ENCODE measurements around the gene FAM216A. TPM values are rescaled to one million over a fixed set of nuclear protein-coding genes. Genes with fewer than 3 reads are reported as not detected.
"Not testable (repeated sequence)": the region's sequence is repeated elsewhere in the genome, so short reads cannot be mapped to it uniquely, and the experiment has no call there.

FAM216A gene, protein sequence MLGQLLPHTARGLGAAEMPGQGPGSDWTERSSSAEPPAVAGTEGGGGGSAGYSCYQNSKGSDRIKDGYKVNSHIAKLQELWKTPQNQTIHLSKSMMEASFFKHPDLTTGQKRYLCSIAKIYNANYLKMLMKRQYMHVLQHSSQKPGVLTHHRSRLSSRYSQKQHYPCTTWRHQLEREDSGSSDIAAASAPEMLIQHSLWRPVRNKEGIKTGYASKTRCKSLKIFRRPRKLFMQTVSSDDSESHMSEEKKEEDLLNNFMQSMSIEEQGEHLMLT
- total RNA-seq, result 4.1 TPM

DNA sequence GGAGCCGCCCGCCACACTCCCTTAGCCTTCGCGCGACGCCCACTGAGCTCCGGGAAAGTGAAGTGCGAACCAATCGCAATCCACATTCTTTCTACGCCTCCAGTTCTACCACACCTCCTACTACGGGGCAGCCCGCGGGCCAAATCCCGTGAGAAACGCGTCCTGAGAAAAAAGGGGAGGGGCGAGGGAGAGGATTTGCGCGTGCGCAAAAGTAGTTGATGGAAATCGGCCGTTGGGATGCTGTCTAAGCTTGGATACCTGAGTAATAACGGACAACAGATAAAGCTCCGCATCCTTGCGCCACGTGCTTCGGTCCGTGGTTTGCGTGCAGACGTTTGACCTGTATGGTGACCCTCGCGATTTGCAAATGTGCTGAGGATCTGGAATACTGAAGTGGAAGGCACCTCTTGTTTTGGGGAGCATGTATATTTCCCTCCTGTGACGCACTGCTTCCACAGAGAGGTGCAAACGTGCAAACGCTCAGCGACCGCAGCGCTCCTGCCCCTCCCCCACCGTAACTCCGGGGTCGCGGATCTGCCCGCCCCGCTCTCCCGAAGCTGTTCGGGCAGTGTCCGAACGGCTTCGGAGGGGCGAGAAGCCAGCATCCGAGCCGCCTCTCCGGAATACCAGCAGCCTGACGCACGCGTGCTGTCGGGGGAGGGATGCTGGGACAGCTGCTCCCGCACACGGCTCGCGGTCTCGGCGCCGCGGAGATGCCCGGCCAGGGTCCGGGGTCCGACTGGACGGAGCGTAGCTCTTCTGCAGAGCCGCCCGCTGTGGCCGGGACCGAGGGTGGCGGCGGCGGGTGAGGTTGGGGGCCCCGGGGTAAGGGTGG is at the start of gene FAM216A, which contains the start of gene GPN3:
Gene FAM216A (plus strand): TSS at position 632 of the 835 bp plus-strand sequence. CDS start 31 bp downstream, at position 663.
Gene GPN3 (minus strand): TSS at position 44 of the 835 bp plus-strand sequence. CDS start 54 bp downstream, outside the sequence.
- DNase-seq (ENCODE audit: low spot score), result peak; percentile 98

DNA sequence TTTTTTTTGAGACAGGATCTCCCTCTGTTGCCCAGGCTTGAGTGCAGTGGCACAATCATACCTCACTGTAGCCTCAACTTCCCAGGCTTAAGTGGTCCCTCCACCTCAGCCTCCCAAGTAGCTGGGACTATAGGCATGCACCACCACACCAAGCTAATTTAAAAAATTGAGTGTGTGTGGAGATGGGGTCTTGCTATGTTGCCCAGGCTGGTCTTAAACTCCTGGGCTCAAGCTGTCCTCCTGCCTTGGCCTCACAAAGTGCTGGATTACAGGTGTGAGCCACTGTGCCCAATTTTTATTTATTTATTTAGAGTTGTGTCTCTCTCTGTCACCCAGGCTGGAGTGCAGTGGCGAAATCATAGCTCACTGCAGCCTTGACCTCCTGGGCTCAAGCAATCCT is 48.0 kb upstream of the FAM216A start:
- DNase-seq (ENCODE audit: low spot score), result not testable (repeated sequence)

- DNase-seq (ENCODE audit: low spot score), result no peak
These were observed 47.4 kb upstream of the FAM216A start for GRCh38 chr12:110421159-110421661.

DNA sequence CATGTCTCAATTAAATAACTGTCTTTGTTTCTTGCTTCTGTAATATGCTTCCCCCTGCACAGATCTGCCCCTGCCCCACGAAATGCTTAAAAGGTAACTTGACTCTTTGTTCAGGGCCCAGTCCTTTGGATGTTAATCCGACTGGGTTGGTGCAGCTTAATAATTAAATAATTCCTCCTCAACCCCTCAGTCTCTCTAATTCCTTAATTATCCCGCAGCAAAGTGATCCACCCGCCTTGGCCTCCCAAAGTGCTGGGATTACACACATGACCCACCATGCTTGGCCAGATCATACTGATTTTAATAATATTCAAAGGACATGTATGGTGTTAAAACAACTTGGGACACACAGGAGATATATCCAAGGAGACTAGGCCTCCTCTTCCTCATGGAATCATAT is 46.9 kb upstream of the FAM216A start:
- DNase-seq (ENCODE audit: low spot score), result no peak

- DNase-seq (ENCODE audit: low spot score), result no peak
These were observed 44.4 kb upstream of the FAM216A start for GRCh38 chr12:110424237-110424636.

DNA sequence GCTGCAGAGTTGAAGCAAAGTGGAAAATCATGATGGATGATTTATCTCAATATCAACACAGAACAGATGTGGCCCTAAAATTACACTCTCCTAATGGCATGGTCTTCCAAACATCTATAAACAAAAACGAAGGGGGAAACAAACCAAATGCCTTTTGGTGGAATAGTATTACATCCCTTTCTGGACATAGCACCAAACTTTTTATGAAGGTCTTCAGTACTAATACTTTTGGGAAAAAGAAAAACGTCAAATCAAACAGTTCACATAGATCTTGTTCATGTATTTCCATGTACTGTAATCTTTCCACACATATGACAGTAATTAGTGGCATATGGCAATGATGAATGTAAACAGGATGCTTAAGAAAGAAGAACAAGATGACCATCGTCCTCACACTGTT is 42.2 kb upstream of the FAM216A start:
- no peak for DNase-seq (ENCODE audit: low spot score)

- DNase-seq (ENCODE audit: low spot score), result not testable (repeated sequence)
These were observed 39.0 kb upstream of the FAM216A start for GRCh38 chr12:110429676-110430075.

- DNase-seq (ENCODE audit: low spot score), result no peak
These were observed 36.6 kb upstream of the FAM216A start for GRCh38 chr12:110431957-110432587.

DNA sequence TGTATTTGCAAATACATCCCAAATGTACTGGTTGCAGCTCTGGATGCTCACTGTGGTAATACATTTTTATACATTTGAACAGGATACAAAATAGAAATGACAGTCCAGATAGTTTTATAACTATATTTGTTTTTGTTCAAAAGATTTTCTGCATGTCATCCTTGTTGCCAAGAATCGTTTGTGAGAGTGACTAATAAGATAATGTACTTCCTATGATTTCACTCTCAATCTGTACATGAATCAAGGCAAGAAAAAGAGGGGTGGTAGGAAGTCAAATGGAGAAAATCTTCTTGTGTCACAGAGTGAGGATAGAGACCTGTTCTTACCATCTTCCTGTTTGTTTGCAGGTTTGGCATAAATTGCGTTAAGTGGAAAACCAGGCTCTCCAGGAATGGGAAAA is 32.4 kb upstream of the FAM216A start:
- DNase-seq (ENCODE audit: low spot score), result no peak

GRCh38 chr12:110444455-110444854 is 24.2 kb upstream of the FAM216A start:
- no peak for DNase-seq (ENCODE audit: low spot score)

- peak; percentile 96 for DNase-seq (ENCODE audit: low spot score)
These were observed 18.7 kb upstream of the FAM216A start, which contains the start of gene ARPC3 for GRCh38 chr12:110449799-110450497. Gene ARPC3 (minus strand): TSS chr12:110450337. CDS start chr12:110450260, 77 bp downstream.

GRCh38 chr12:110451263-110451662 is 17.4 kb upstream of the FAM216A start:
- no peak for DNase-seq (ENCODE audit: low spot score)

- no peak for DNase-seq (ENCODE audit: low spot score)
These were observed 14.9 kb upstream of the FAM216A start for GRCh38 chr12:110453569-110454296.

GRCh38 chr12:110458756-110459155 is 9.9 kb upstream of the FAM216A start:
- DNase-seq (ENCODE audit: low spot score), result no peak

DNA sequence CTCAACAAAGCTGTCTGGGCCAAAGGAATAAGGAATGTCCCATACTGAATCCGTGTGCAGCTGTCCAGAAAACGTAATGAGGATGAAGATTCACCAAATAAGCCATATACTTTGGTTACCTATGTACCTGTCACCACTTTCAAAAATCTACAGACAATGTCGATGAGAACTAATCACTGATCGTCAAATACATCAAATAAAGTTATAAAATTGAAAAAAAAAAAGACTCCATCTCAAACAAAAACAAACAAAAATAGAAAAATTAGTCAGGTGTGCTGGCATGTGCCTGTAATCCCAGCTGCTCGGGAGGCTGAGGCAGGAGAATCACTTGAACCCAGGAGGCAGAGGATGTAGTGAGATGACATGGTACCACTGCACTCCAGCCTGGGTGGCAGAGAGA is 7.5 kb upstream of the FAM216A start:
- DNase-seq (ENCODE audit: low spot score), result not testable (repeated sequence)

GRCh38 chr12:110465024-110465423 is 3.6 kb upstream of the FAM216A start:
- DNase-seq (ENCODE audit: low spot score), result no peak

GRCh38 chr12:110465765-110466164 is 2.9 kb upstream of the FAM216A start:
- not testable (repeated sequence) for DNase-seq (ENCODE audit: low spot score)

DNA sequence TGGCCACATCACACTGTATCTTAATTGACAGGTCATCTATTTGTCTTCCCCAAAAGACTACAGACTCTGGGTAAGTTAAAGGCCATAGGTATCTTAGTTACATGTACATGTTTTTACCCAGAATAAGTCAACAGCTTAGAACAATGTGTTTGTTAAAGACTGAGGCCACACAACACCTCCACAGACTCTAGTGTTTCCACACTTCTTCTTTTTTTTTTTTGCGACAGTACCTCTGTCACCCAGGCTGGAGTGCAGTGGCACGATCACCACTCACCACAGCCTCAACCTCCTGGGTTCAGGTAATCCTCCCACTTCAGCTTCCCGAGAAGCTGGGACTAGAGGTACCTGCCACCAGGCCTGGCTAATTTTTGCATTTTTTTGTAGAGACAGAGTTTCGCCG is 1.9 kb upstream of the FAM216A start:
- DNase-seq (ENCODE audit: low spot score), result no peak

DNA sequence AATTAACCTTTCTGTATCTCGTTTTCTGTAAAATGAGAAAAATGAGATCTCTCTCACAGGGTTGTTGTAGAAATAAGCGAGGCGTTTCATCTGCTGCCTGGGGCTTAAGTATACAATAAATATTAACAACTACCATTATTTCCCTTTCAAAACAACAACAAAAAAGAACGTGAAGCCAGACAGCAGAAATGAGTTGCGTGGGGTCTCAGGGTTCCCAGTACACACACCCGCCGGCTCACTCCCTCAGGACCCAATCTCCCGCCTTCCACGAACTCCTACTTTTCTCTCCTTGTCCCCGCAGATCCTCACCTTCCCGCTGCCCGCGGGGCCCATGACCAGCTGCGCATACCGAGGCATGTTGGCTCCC is 815 bp upstream of the FAM216A start:
- no peak for DNase-seq (ENCODE audit: low spot score)

- no peak for DNase-seq (ENCODE audit: low spot score)
These were observed 6.8 kb downstream of the FAM216A start for GRCh38 chr12:110475426-110475825.
